NCI-H187 treated with DMSO at 0.1 percent for 48 hours (cell line): ENCODE results near the gene DAB1.

Source experiments
- DNase-seq: peaks from one replicate; lab custom pipeline; 2025; lab: John Stamatoyannopoulos, UW

DAB1 gene

GRCh38 chr1:57316861-57317260 is 107.0 kb downstream of the DAB1 start:
- DNase-seq, result no peak

- no peak for DNase-seq
These were observed 107.6 kb downstream of the DAB1 start for GRCh38 chr1:57316291-57316690.

GRCh38 chr1:57312869-57313268 is 111.0 kb downstream of the DAB1 start:
- no peak for DNase-seq

- DNase-seq, result no peak
These were observed 112.4 kb downstream of the DAB1 start for GRCh38 chr1:57311411-57311810.

- no peak for DNase-seq
These were observed 112.9 kb downstream of the DAB1 start for GRCh38 chr1:57311006-57311405.

- no peak for DNase-seq
These were observed 114.2 kb downstream of the DAB1 start for GRCh38 chr1:57309630-57310029.

- DNase-seq, result no peak
These were observed 116.3 kb downstream of the DAB1 start for GRCh38 chr1:57307392-57308170.

GRCh38 chr1:57304591-57304990 is 119.3 kb downstream of the DAB1 start:
- DNase-seq, result no peak

GRCh38 chr1:57302812-57303596 is 120.9 kb downstream of the DAB1 start:
- DNase-seq, result no peak

- DNase-seq, result no peak
These were observed 123.7 kb downstream of the DAB1 start for GRCh38 chr1:57300186-57300585.

- no peak for DNase-seq
These were observed 127.1 kb downstream of the DAB1 start for GRCh38 chr1:57296726-57297250.

- DNase-seq, result no peak
These were observed 128.5 kb downstream of the DAB1 start for GRCh38 chr1:57295326-57295725.

- no peak for DNase-seq
These were observed 129.7 kb downstream of the DAB1 start for GRCh38 chr1:57294177-57294576.

- no peak for DNase-seq
These were observed 130.6 kb downstream of the DAB1 start for GRCh38 chr1:57293214-57293613.

- DNase-seq, result no peak
These were observed 134.1 kb downstream of the DAB1 start for GRCh38 chr1:57289781-57290180.

- no peak for DNase-seq
These were observed 137.9 kb downstream of the DAB1 start for GRCh38 chr1:57285992-57286391.

GRCh38 chr1:57282411-57282810 is 141.4 kb downstream of the DAB1 start:
- DNase-seq, result no peak

- DNase-seq, result no peak
These were observed 142.5 kb downstream of the DAB1 start for GRCh38 chr1:57281324-57281723.

GRCh38 chr1:57279909-57280666 is 143.8 kb downstream of the DAB1 start:
- DNase-seq, result no peak

- DNase-seq, result no peak
These were observed 145.3 kb downstream of the DAB1 start for GRCh38 chr1:57278558-57278957.

GRCh38 chr1:57277681-57278080 is 146.2 kb downstream of the DAB1 start:
- no peak for DNase-seq

- DNase-seq, result no peak
These were observed 146.9 kb downstream of the DAB1 start for GRCh38 chr1:57276918-57277317.
